Measurements from ENCODE around the gene CCDC66.
"Not testable (repeated sequence)": the region's sequence is repeated elsewhere in the genome, so short reads cannot be mapped to it uniquely, and the experiment has no call there.

Gene CCDC66

GRCh38 chr3:56556908-56557830 lies at the start of gene CCDC66:
CCDC66 (plus strand) TSS chr3:56557175; CDS start chr3:56557243, 68 bp downstream.
- peak; percentile 97 for DNase-seq

GRCh38 chr3:56519641-56520040 lies 37.3 kb upstream of the CCDC66 start:
- DNase-seq, result no peak

GRCh38 chr3:56522374-56522773 lies 34.6 kb upstream of the CCDC66 start:
- peak; percentile 4 for DNase-seq

- DNase-seq, result no peak
Observed at GRCh38 chr3:56525291-56525690, 31.7 kb upstream of the CCDC66 start.

- no peak for DNase-seq
Observed at GRCh38 chr3:56536735-56537134, 20.2 kb upstream of the CCDC66 start.

- no peak for DNase-seq
Observed at GRCh38 chr3:56547486-56547885, 9.5 kb upstream of the CCDC66 start.

GRCh38 chr3:56557831-56558170 lies 826 bp downstream of the CCDC66 start:
- DNase-seq, result no peak

- DNase-seq, result no peak
Observed at GRCh38 chr3:56573501-56573900, 16.5 kb downstream of the CCDC66 start.

GRCh38 chr3:56581941-56582340 lies 25.0 kb downstream of the CCDC66 start:
- not testable (repeated sequence) for DNase-seq

GRCh38 chr3:56584275-56584674 lies 27.3 kb downstream of the CCDC66 start:
- not testable (repeated sequence) for DNase-seq

- DNase-seq, result no peak
Observed at GRCh38 chr3:56590814-56591213, 33.8 kb downstream of the CCDC66 start.

- no peak for DNase-seq
Observed at GRCh38 chr3:56591262-56591661, 34.3 kb downstream of the CCDC66 start.

GRCh38 chr3:56593455-56594158 lies 36.6 kb downstream of the CCDC66 start:
- no peak for DNase-seq

GRCh38 chr3:56595975-56596840 lies 39.2 kb downstream of the CCDC66 start:
- DNase-seq, result no peak

- not testable (repeated sequence) for DNase-seq
Observed at GRCh38 chr3:56608479-56608878, 51.5 kb downstream of the CCDC66 start.

GRCh38 chr3:56610669-56611335 lies 53.8 kb downstream of the CCDC66 start:
- no peak for DNase-seq

- DNase-seq, result no peak
Observed at GRCh38 chr3:56611364-56611763, 54.4 kb downstream of the CCDC66 start.

GRCh38 chr3:56612146-56612545 lies 55.2 kb downstream of the CCDC66 start:
- DNase-seq, result no peak

GRCh38 chr3:56613016-56613415 lies 56.0 kb downstream of the CCDC66 start:
- no peak for DNase-seq

GRCh38 chr3:56616478-56617006 lies 59.6 kb downstream of the CCDC66 start:
- DNase-seq, result no peak

GRCh38 chr3:56620371-56620770 lies 63.4 kb downstream of the CCDC66 start:
- DNase-seq, result no peak

GRCh38 chr3:56621681-56622080 lies 64.7 kb downstream of the CCDC66 start:
- no peak for DNase-seq

All from retina (tissue), 1 donor.